H1 (cell line): Measurements from ENCODE around the gene DGKI. TPM values are rescaled to one million over a fixed set of nuclear protein-coding genes. Genes with fewer than 3 reads are reported as not detected.

Experiments used
- CTCF ChIA-PET: fragments of 300-600 bp; sonication (Branson Sonifier 250); formaldehyde crosslinking; loops from one replicate; lab custom pipeline; 2021; ENCODE audit not compliant: partially characterized antibody; lab: Charles Lee
- POLR2A ChIA-PET: fragments of 300-600 bp; sonication (Branson Sonifier 250); formaldehyde crosslinking; loops from one replicate; lab custom pipeline; 2021; ENCODE audit warnings: inconsistent platforms; ENCODE audit not compliant: partially characterized antibody; lab: Charles Lee
- DNase-seq, 2 experiments: peaks; one replicate each; pipeline versions ENCODE4 v3.0.0 to v3.0.0-alpha.2; 2010 to 2022; ENCODE audit warnings: low spot score in 2 of 2, low read depth in 1 of 2, mixed read lengths in 1 of 2
- FAIRE-seq: peaks from 2 replicates; lab custom pipeline; 2011; peaks lifted over from hg19 to GRCh38; lab: Jason Lieb, UNC
- H2AFZ ChIP-seq: 2 replicates; pipeline ENCODE4 v1.8.1; 2012; ENCODE audit warnings: low read length, inconsistent platforms
- H2AK5ac ChIP-seq: 2 replicates; pipeline ENCODE4 v1.6.1; 2013; ENCODE audit warnings: low read depth, low read length
- H2BK120ac ChIP-seq: replicated peaks from 2 replicates; pipeline ENCODE3; 2013; ENCODE audit warnings: low read depth, low read length, inconsistent platforms
- H2BK12ac ChIP-seq: 2 replicates; pipeline ENCODE4 v1.6.1; 2013; ENCODE audit warnings: low read depth, low read length
- H2BK15ac ChIP-seq: 2 replicates; pipeline ENCODE4 v1.6.1; 2013; ENCODE audit warnings: low read length
- H2BK20ac ChIP-seq: 2 replicates; pipeline ENCODE4 v1.6.1; 2013; ENCODE audit warnings: low read length
- H2BK5ac ChIP-seq: 2 replicates; pipeline ENCODE4 v1.6.1; 2013; ENCODE audit warnings: low read depth, low read length
- H3K14ac ChIP-seq: 2 replicates; pipeline ENCODE4 v1.6.1; 2013; ENCODE audit warnings: inconsistent platforms; ENCODE audit not compliant: insufficient read length
- H3K18ac ChIP-seq: 2 replicates; pipeline ENCODE4 v1.6.1; 2013; ENCODE audit warnings: low read length; ENCODE audit errors: extremely low read depth
- H3K23ac ChIP-seq: 2 replicates; pipeline ENCODE4 v1.6.1; 2013; ENCODE audit warnings: inconsistent platforms; ENCODE audit not compliant: insufficient read length
- H3K23me2 ChIP-seq: 2 replicates; pipeline ENCODE4 v1.6.1; 2013; ENCODE audit warnings: low read depth, low read length
- H3K27ac ChIP-seq: 2 replicates; pipeline ENCODE4 v1.6.1; 2011; ENCODE audit warnings: low read depth, low read length, inconsistent platforms
- H3K27me3 ChIP-seq, 4 experiments: replicated peaks in 1 of 4; 1 replicate in 1 of 4; 2 replicates in 3 of 4; pipeline versions ENCODE4 v1.6.1 to v1.8.1; 2011 to 2013; ENCODE audit warnings: low read length in 3 of 4, mild to moderate bottlenecking in 3 of 4, inconsistent platforms in 2 of 4, mixed read lengths in 2 of 4, moderate library complexity in 1 of 4; ENCODE audit not compliant: control insufficient read depth in 3 of 4, insufficient read depth in 3 of 4; ENCODE audit errors: extremely low read depth in 1 of 4
- H3K36me3 ChIP-seq, 4 experiments: 2 replicates each; pipeline versions ENCODE4 v1.6.1 to v1.8.1; 2011 to 2013; ENCODE audit warnings: mild to moderate bottlenecking in 4 of 4, low read length in 3 of 4, moderate library complexity in 2 of 4, control low read depth in 1 of 4, inconsistent platforms in 1 of 4; ENCODE audit not compliant: insufficient read depth in 4 of 4, control insufficient read depth in 2 of 4
- H3K4ac ChIP-seq: replicated peaks from 2 replicates; pipeline ENCODE3; 2013; ENCODE audit warnings: low read length, low read depth, mixed read lengths, inconsistent platforms; ENCODE audit not compliant: insufficient read length
- H3K4me1 ChIP-seq, 4 experiments: replicated peaks in 1 of 4; 1 replicate in 1 of 4; 2 replicates in 3 of 4; pipeline versions ENCODE4 v1.6.1 to v1.8.1; 2011 to 2013; ENCODE audit warnings: low read length in 3 of 4, inconsistent platforms in 2 of 4, mixed read lengths in 1 of 4; ENCODE audit not compliant: insufficient read depth in 4 of 4, control insufficient read depth in 3 of 4
- H3K4me2 ChIP-seq, 2 experiments: 2 replicates each; pipeline versions ENCODE4 v1.6.1 to v1.8.1; 2011 to 2013; ENCODE audit warnings: low read depth in 2 of 2, low read length in 2 of 2, control low read depth in 1 of 2, inconsistent platforms in 1 of 2, mild to moderate bottlenecking in 1 of 2; ENCODE audit not compliant: insufficient read depth in 1 of 2
- H3K4me3 ChIP-seq, 4 experiments: fragments of 200-600, 300-600 bp in 1 of 4; sonication (generic), shearing (Covaris generic), sonication (Bioruptor Twin) in 1 of 4; 2 replicates each; pipeline versions ENCODE4 v1.5.1 to v1.8.1; 2011 to 2016; ENCODE audit warnings: low read length in 4 of 4, low read depth in 3 of 4, control low read depth in 2 of 4, inconsistent platforms in 2 of 4, mild to moderate bottlenecking in 2 of 4, mixed read lengths in 1 of 4, moderate library complexity in 1 of 4; ENCODE audit not compliant: insufficient read depth in 2 of 4; ENCODE audit errors: extremely low read depth in 1 of 4
- H3K56ac ChIP-seq: replicated peaks from 2 replicates; pipeline ENCODE3; 2013; ENCODE audit warnings: low read depth, mild to moderate bottlenecking, mixed read lengths, low read length, inconsistent platforms; ENCODE audit not compliant: insufficient read length
- H3K79me1 ChIP-seq: 2 replicates; pipeline ENCODE4 v1.6.1; 2013; ENCODE audit warnings: low read depth, low read length, control low read depth
- H3K79me2 ChIP-seq, 2 experiments: 2 replicates each; pipeline versions ENCODE4 v1.6.1 to v1.8.1; 2012 to 2013; ENCODE audit warnings: low read length in 2 of 2, mild to moderate bottlenecking in 2 of 2, inconsistent platforms in 1 of 2; ENCODE audit not compliant: insufficient read depth in 2 of 2, control insufficient read depth in 1 of 2
- H3K9ac ChIP-seq, 4 experiments: replicated peaks in 1 of 4; 1 replicate in 1 of 4; 2 replicates in 3 of 4; pipeline versions ENCODE4 v1.6.1 to v1.8.1; 2011 to 2013; ENCODE audit warnings: low read depth in 3 of 4, low read length in 3 of 4, control low read depth in 2 of 4, mild to moderate bottlenecking in 2 of 4, moderate library complexity in 2 of 4, inconsistent platforms in 1 of 4; ENCODE audit errors: extremely low read depth in 1 of 4
- H3K9me3 ChIP-seq, 2 experiments: 2 replicates each; pipeline versions ENCODE4 v1.6.1 to v1.8.1; 2012 to 2013; ENCODE audit warnings: mild to moderate bottlenecking in 2 of 2, moderate library complexity in 2 of 2, control low read depth in 1 of 2, inconsistent platforms in 1 of 2, low read depth in 1 of 2, low read length in 1 of 2, mixed read lengths in 1 of 2; ENCODE audit not compliant: insufficient read depth in 2 of 2
- H4K20me1 ChIP-seq, 2 experiments: replicated peaks in 1 of 2; 2 replicates each; pipeline versions ENCODE3 to v1.8.1; 2011 to 2013; ENCODE audit warnings: inconsistent platforms in 2 of 2, low read length in 2 of 2, mild to moderate bottlenecking in 1 of 2; ENCODE audit not compliant: insufficient read depth in 2 of 2, control insufficient read depth in 1 of 2
- H4K5ac ChIP-seq: 2 replicates; pipeline ENCODE4 v1.6.1; 2013; ENCODE audit warnings: low read length, low read depth, mixed read lengths, inconsistent platforms; ENCODE audit not compliant: insufficient read length
- H4K8ac ChIP-seq: 2 replicates; pipeline ENCODE4 v1.8.0; 2013; ENCODE audit warnings: mild to moderate bottlenecking, moderate library complexity, low read length, inconsistent platforms; ENCODE audit not compliant: insufficient read depth; ENCODE audit errors: extremely low read depth
- H4K91ac ChIP-seq: replicated peaks from 2 replicates; pipeline ENCODE3; 2013; ENCODE audit warnings: low read length, mixed read lengths, inconsistent platforms; ENCODE audit not compliant: insufficient read length
- CBX8 ChIP-seq: fragments of 300-800, 300-1000 bp; sonication (generic); IDR thresholded peaks from 2 replicates; pipeline ENCODE4 v1.7.1; 2016; ENCODE audit warnings: low read depth, low read length, borderline replicate concordance
- FOSL1 ChIP-seq: IDR thresholded peaks from 2 replicates; pipeline ENCODE4 v1.6.1; 2011; ENCODE audit warnings: mild to moderate bottlenecking, low read depth, low read length, moderate library complexity; ENCODE audit not compliant: insufficient read depth
- KDM5A ChIP-seq: fragments of 200-600 bp; IDR thresholded peaks from 2 replicates; pipeline ENCODE4 v1.7.1; 2012; ENCODE audit warnings: mild to moderate bottlenecking, low read length, inconsistent platforms, mixed read lengths
- NANOG ChIP-seq: IDR thresholded peaks from 2 replicates; pipeline ENCODE4 v1.6.1; 2011; ENCODE audit warnings: low read length, low read depth, mild to moderate bottlenecking, inconsistent platforms; ENCODE audit not compliant: insufficient read depth, poor library complexity, severe bottlenecking
- POLR2A ChIP-seq, 2 experiments: IDR thresholded peaks; 1 replicate in 1 of 2; 2 replicates in 1 of 2; pipeline ENCODE4 v1.6.1; 2011; ENCODE audit warnings: low read depth in 2 of 2, low read length in 2 of 2, mild to moderate bottlenecking in 2 of 2; ENCODE audit errors: control extremely low read depth in 1 of 2
- RFX5 ChIP-seq: IDR thresholded peaks from 2 replicates; pipeline ENCODE4 v1.6.1; 2011; ENCODE audit warnings: low read depth, low read length, improper control_type of control experiment, borderline replicate concordance
- RNF2 ChIP-seq: fragments of 200-900, 300-1000 bp; sonication (generic); IDR thresholded peaks from 2 replicates; pipeline ENCODE4 v1.7.1; 2016; ENCODE audit warnings: borderline replicate concordance, low read depth, mild to moderate bottlenecking, antibody characterized with exemption, low read length; ENCODE audit not compliant: poor library complexity, severe bottlenecking; ENCODE audit errors: missing control alignments
- RXRA ChIP-seq: IDR thresholded peaks from 2 replicates; pipeline ENCODE4 v1.6.1; 2011; ENCODE audit warnings: low read depth, mild to moderate bottlenecking, low read length, moderate library complexity; ENCODE audit not compliant: insufficient read depth
- SP4 ChIP-seq: IDR thresholded peaks from 2 replicates; pipeline ENCODE4 v1.6.1; 2012; ENCODE audit warnings: low read length, inconsistent platforms
- TBP ChIP-seq: IDR thresholded peaks from 2 replicates; pipeline ENCODE4 v1.6.1; 2011; ENCODE audit warnings: low read depth, low read length, improper control_type of control experiment
- TEAD4 ChIP-seq: IDR thresholded peaks from 2 replicates; pipeline ENCODE4 v1.6.1; 2012; ENCODE audit warnings: low read depth, low read length, inconsistent platforms, mixed read lengths
- WGBS, 2 experiments: shearing (Covaris generic) in 1 of 2; methylation state at CpG; one replicate each; pipeline versions ENCODE4 v1.1.6 to v1.1.7; 2013 to 2015; ENCODE audit warnings: low lambda C conversion rate in 2 of 2, mixed read lengths in 2 of 2, inconsistent platforms in 1 of 2, low coverage in 1 of 2, missing lambda C conversion rate in 1 of 2; ENCODE audit not compliant: insufficient replicate concordance in 2 of 2, insufficient coverage in 1 of 2, insufficient read length in 1 of 2; ENCODE audit errors: extremely low coverage in 1 of 2, missing lambda C conversion rate in 1 of 2; 5-methylcytosine and 5-hydroxymethylcytosine counted together
- polyA plus RNA-seq, 7 experiments: library from polyadenylated mRNA; depleted of rRNA in 3 of 7; stranded (reverse) in 5 of 7; unstranded in 2 of 7; fragments of >200 nt in 5 of 7; fragments of 200-250 nt in 2 of 7; gene quantifications; 1 replicate in 5 of 7; 2 replicates in 1 of 7; 4 replicates in 1 of 7; pipeline versions ENCODE4 v1.2.1 to v1.2.3, GENCODE V29; 2011 to 2013; ENCODE audit warnings: missing spikeins in 2 of 7, mixed read lengths in 2 of 7
- total RNA-seq: library from RNA; stranded (reverse); fragmentation: NEBNext Ultra II Directional; extraction: Animal tissue kit (Norgen Biotek cat#: 25700); gene quantifications from 2 replicates; pipeline ENCODE4 v1.2.1, GENCODE V29; 2021
- TF ChIP-seq, protein P1 (sequence below), 3 experiments: IDR thresholded peaks; 1 replicate in 2 of 3; 2 replicates in 1 of 3; pipeline versions ENCODE4 v1.5.1 to v1.6.1; 2011; ENCODE audit warnings: low read length in 3 of 3, mild to moderate bottlenecking in 3 of 3, inconsistent platforms in 2 of 3, low read depth in 1 of 3, moderate library complexity in 1 of 3; ENCODE audit not compliant: insufficient read depth in 1 of 3; ENCODE audit errors: control extremely low read depth in 1 of 3

DGKI gene
- total and polyA plus RNA-seq, 2 of the 8 experiments (the other 6 are each of a cell fraction or from before 2014, with no cell fraction given), result 0.20 to 0.71 TPM

- no peak overlapping the region for H3K23ac ChIP-seq
- H3K9ac ChIP-seq, result no peak overlapping the region
- H2BK15ac ChIP-seq, result no peak overlapping the region
- H2AK5ac ChIP-seq, result no peak overlapping the region
- no peaks in the 10 kb centered on the region for H3K9me3 ChIP-seq
- no peak overlapping the region for H3K14ac ChIP-seq
- no peaks in the 10 kb centered on the region for H3K79me2 ChIP-seq
- no peak overlapping the region for H4K5ac ChIP-seq
- no peak overlapping the region for H3K4me3 ChIP-seq
- no peaks in the 10 kb centered on the region for H3K36me3 ChIP-seq
- POLR2A ChIA-PET, result interaction anchor here (0.9 to 1.0 kb wide), 2 partner anchors 10 to 22 kb away, joined by 3 read pairs; no protein-coding TSS in a partner anchor
- FAIRE-seq (no peak), DNase-seq (no peak)
- no peak overlapping the region for H2AFZ ChIP-seq
- H4K91ac ChIP-seq, result no peak overlapping the region
- no peak overlapping the region for H2BK12ac ChIP-seq
- H3K18ac ChIP-seq, result no peak overlapping the region
- H3K56ac ChIP-seq, result no peak overlapping the region
- H2BK5ac ChIP-seq, result no peak overlapping the region
- no peak overlapping the region for H3K4ac ChIP-seq
- no peak overlapping the region for H2BK20ac ChIP-seq
- no peak overlapping the region for H4K8ac ChIP-seq
- H3K23me2 ChIP-seq, result no peaks in the 10 kb centered on the region
- no peaks in the 10 kb centered on the region for H4K20me1 ChIP-seq
- 91% methylated on average over 1 of the region's 1 CpG; no CpG with 5 or more reads in 1 of the 2 experiments for WGBS, 2 experiments
- CTCF ChIA-PET, result interaction anchor here (0.9 kb wide), 1 partner anchor 197 kb away, joined by 3 read pairs; no protein-coding TSS in a partner anchor
- H3K27me3 ChIP-seq, result peaks cover 5 to 13% (median 7%) of the 10 kb centered on the region in 4 experiments
- no peak overlapping the region for H2BK120ac ChIP-seq
- H3K4me1 ChIP-seq, result no peaks in the 10 kb centered on the region
- H3K27ac ChIP-seq, result no peak overlapping the region
- no peaks in the 10 kb centered on the region for H3K79me1 ChIP-seq
- H3K4me2 ChIP-seq, result no peak overlapping the region
- TF ChIP-seq RXRA (no peak), TBP (no peak), RNF2 (no peak), RFX5 (no peak), FOSL1 (no peak), NANOG (no peak), CBX8 (no peak), POLR2A (IDR thresholded peaks at IDR 0.05; ENCODE audit: control extremely low read depth in 1 of 2, low read depth in 2 of 2, low read length in 2 of 2) (no peak), SP4 (no peak), TEAD4 (no peak), KDM5A (no peak)
- TF ChIP-seq, protein P1, sequence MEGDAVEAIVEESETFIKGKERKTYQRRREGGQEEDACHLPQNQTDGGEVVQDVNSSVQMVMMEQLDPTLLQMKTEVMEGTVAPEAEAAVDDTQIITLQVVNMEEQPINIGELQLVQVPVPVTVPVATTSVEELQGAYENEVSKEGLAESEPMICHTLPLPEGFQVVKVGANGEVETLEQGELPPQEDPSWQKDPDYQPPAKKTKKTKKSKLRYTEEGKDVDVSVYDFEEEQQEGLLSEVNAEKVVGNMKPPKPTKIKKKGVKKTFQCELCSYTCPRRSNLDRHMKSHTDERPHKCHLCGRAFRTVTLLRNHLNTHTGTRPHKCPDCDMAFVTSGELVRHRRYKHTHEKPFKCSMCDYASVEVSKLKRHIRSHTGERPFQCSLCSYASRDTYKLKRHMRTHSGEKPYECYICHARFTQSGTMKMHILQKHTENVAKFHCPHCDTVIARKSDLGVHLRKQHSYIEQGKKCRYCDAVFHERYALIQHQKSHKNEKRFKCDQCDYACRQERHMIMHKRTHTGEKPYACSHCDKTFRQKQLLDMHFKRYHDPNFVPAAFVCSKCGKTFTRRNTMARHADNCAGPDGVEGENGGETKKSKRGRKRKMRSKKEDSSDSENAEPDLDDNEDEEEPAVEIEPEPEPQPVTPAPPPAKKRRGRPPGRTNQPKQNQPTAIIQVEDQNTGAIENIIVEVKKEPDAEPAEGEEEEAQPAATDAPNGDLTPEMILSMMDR (IDR thresholded peaks at IDR 0.05; ENCODE audit: control extremely low read depth in 1 of 3, insufficient read depth in 1 of 3, low read depth in 1 of 3, low read length in 3 of 3), result no peak
Measured at GRCh38 chr7:137853053-137853452, 6.3 kb upstream of the DGKI start.
